A549 (cell line): ENCODE measurements around the gene RASSF3. TPM values are rescaled to one million over a fixed set of nuclear protein-coding genes. Genes with fewer than 3 reads are reported as not detected.

Experiments
- ATAC-seq, 2 experiments: fragments of 200-7000 bp in 1 of 2; fragments of >200 bp in 1 of 2; cut with Nextera tagmentation in 1 of 2; cut with Tn5 transposase in 1 of 2; 3 replicates each; pipeline versions ENCODE4 v1.8.0 to v1.9.1; 2018 to 2020; ENCODE audit warnings: mild to moderate bottlenecking in 1 of 2, moderate library complexity in 1 of 2
- CTCF ChIA-PET: fragments of 300-600 bp; sonication (Branson Sonifier 250); formaldehyde crosslinking; extraction: SDS; loops from one replicate; lab custom pipeline; 2021; ENCODE audit warnings: antibody characterized with exemption, inconsistent platforms; lab: Yijun Ruan, JAX
- POLR2A ChIA-PET: fragments of 350-600 bp; formaldehyde crosslinking; extraction: SDS; loops from one replicate; lab custom pipeline; 2021; ENCODE audit warnings: antibody characterized with exemption, inconsistent platforms; lab: Yijun Ruan, JAX
- DNase-seq, 2 experiments: peaks; one replicate each; pipeline versions ENCODE4 v3.0.0 to v3.0.0-alpha.2; 2011 to 2016; ENCODE audit warnings: low read depth in 1 of 2, low spot score in 1 of 2
- FAIRE-seq: peaks from 2 replicates; lab custom pipeline; 2011; peaks lifted over from hg19 to GRCh38; lab: Jason Lieb, UNC
- H3K27ac ChIP-seq, 2 experiments: fragments of >200 bp; sonication (Bioruptor Twin); formaldehyde crosslinking; 3 replicates each; pipeline ENCODE4 v1.5.1; 2016 to 2017
- H3K4me1 ChIP-seq: fragments of >200 bp; sonication (Bioruptor Twin); formaldehyde crosslinking; 3 replicates; pipeline ENCODE4 v1.6.1; 2016
- H3K4me2 ChIP-seq: fragments of >200 bp; sonication (Bioruptor Twin); formaldehyde crosslinking; 3 replicates; pipeline ENCODE4 v1.6.1; 2016
- H3K4me3 ChIP-seq: fragments of >200 bp; sonication (Bioruptor Twin); formaldehyde crosslinking; 3 replicates; pipeline ENCODE4 v1.5.1; 2016
- H3K9me3 ChIP-seq: fragments of >200 bp; sonication (Bioruptor Twin); formaldehyde crosslinking; 3 replicates; pipeline ENCODE4 v1.6.1; 2016
- CEBPB ChIP-seq, 2 experiments: fragments of >200 bp in 1 of 2; sonication (Bioruptor Twin) in 1 of 2; formaldehyde crosslinking in 1 of 2; IDR thresholded peaks; 2 replicates each; pipeline ENCODE4 v1.6.1; 2012 to 2016
- CHD2 ChIP-seq: fragments of 150-350 bp; IDR thresholded peaks from 2 replicates; pipeline ENCODE4 v1.6.1; 2014; ENCODE audit warnings: low read length; ENCODE audit not compliant: partially characterized antibody
- EHMT2 ChIP-seq: fragments of 200-600 bp; sonication (generic); IDR thresholded peaks from 2 replicates; pipeline ENCODE4 v1.6.1; 2016; ENCODE audit warnings: antibody characterized with exemption, low read depth, mild to moderate bottlenecking, moderate library complexity
- EP300 ChIP-seq, 2 experiments: fragments of >200 bp; sonication (Bioruptor Twin); formaldehyde crosslinking; IDR thresholded peaks; 2 replicates in 1 of 2; 3 replicates in 1 of 2; pipeline ENCODE4 v1.6.1; 2016 to 2017
- ESRRA ChIP-seq: fragments of 150-350 bp; IDR thresholded peaks from 2 replicates; pipeline ENCODE4 v1.6.1; 2014; ENCODE audit warnings: mild to moderate bottlenecking, low read length, borderline replicate concordance
- FOXS1 ChIP-seq: fragments of 250-450 bp; sonication (Bioruptor Pico); IDR thresholded peaks from 2 replicates; pipeline ENCODE4 v1.5.0; 2020; ENCODE audit warnings: mild to moderate bottlenecking, moderate library complexity
- HOXB5 ChIP-seq: fragments of 250-450 bp; sonication (Bioruptor Pico); IDR thresholded peaks from 2 replicates; pipeline ENCODE4 v1.5.0; 2020; ENCODE audit warnings: mild to moderate bottlenecking, moderate library complexity
- JUNB ChIP-seq: fragments of >200 bp; sonication (Bioruptor Twin); formaldehyde crosslinking; IDR thresholded peaks from 2 replicates; pipeline ENCODE4 v1.6.1; 2016
- MAZ ChIP-seq: fragments of 150-350 bp; IDR thresholded peaks from 2 replicates; pipeline ENCODE4 v1.6.1; 2014; ENCODE audit warnings: antibody characterized with exemption, low read depth, low read length, borderline replicate concordance
- MYC ChIP-seq: IDR thresholded peaks from 2 replicates; pipeline ENCODE4 v1.6.1; 2012; ENCODE audit warnings: mild to moderate bottlenecking, inconsistent platforms, low read length, improper control_type of control experiment, borderline replicate concordance
- NFE2L2 ChIP-seq: fragments of 150-350 bp; conservative IDR thresholded peaks from 2 replicates; pipeline ENCODE4 v1.6.1; 2014; ENCODE audit warnings: low read length
- NPAS2 ChIP-seq: fragments of 250-450 bp; sonication (Bioruptor Pico); IDR thresholded peaks from 2 replicates; pipeline ENCODE4 v1.8.0; 2022; ENCODE audit warnings: mild to moderate bottlenecking, moderate library complexity, borderline replicate concordance
- NR3C1 ChIP-seq: fragments of >200 bp; sonication (Bioruptor Twin); formaldehyde crosslinking; IDR thresholded peaks from 3 replicates; pipeline ENCODE4 v1.6.1; 2017
- PHF8 ChIP-seq: fragments of 200-600 bp; sonication (generic); IDR thresholded peaks from 2 replicates; pipeline ENCODE4 v1.6.1; 2016; ENCODE audit warnings: low read depth, mild to moderate bottlenecking, antibody characterized with exemption, moderate library complexity, borderline replicate concordance
- POLR2AphosphoS2 ChIP-seq: conservative IDR thresholded peaks from 2 replicates; pipeline ENCODE4 v1.6.1; 2012; ENCODE audit warnings: low read length, improper control_type of control experiment, inconsistent platforms
- RAD21 ChIP-seq, 2 experiments: fragments of >200 bp in 1 of 2; sonication (Bioruptor Twin) in 1 of 2; formaldehyde crosslinking in 1 of 2; IDR thresholded peaks in 1 of 2; conservative IDR thresholded peaks in 1 of 2; 2 replicates in 1 of 2; 3 replicates in 1 of 2; pipeline ENCODE4 v1.6.1; 2012 to 2018; ENCODE audit warnings: inconsistent platforms in 1 of 2
- RARB ChIP-seq: fragments of 250-450 bp; sonication (Bioruptor Pico); IDR thresholded peaks from 2 replicates; pipeline ENCODE4 v1.8.0; 2021; ENCODE audit warnings: mild to moderate bottlenecking, moderate library complexity
- RCOR1 ChIP-seq: fragments of 150-350 bp; IDR thresholded peaks from 2 replicates; pipeline ENCODE4 v1.6.1; 2014; ENCODE audit warnings: antibody characterized with exemption, low read length, low read depth
- RNF2 ChIP-seq: fragments of 200-600 bp; sonication (generic); IDR thresholded peaks from 2 replicates; pipeline ENCODE4 v1.6.1; 2016; ENCODE audit warnings: low read depth, mild to moderate bottlenecking, antibody characterized with exemption, moderate library complexity, borderline replicate concordance
- SMC3 ChIP-seq: fragments of >200 bp; sonication (Bioruptor Twin); formaldehyde crosslinking; IDR thresholded peaks from 3 replicates; pipeline ENCODE4 v1.6.1; 2018; ENCODE audit warnings: inconsistent platforms
- TP53 ChIP-seq: fragments of 250-450 bp; sonication (Bioruptor Pico); IDR thresholded peaks from 2 replicates; pipeline ENCODE4 v1.5.0; 2021; ENCODE audit warnings: mild to moderate bottlenecking, moderate library complexity
- ZC3H11A ChIP-seq: fragments of 450-650 bp; IDR thresholded peaks from 2 replicates; pipeline ENCODE4 v1.6.1; 2014; ENCODE audit warnings: antibody characterized with exemption, mild to moderate bottlenecking
- ZFP36 ChIP-seq: fragments of 450-650 bp; IDR thresholded peaks from 2 replicates; pipeline ENCODE4 v1.6.1; 2014; ENCODE audit warnings: borderline replicate concordance; ENCODE audit not compliant: partially characterized antibody
- ZSCAN20 ChIP-seq: fragments of 250-450 bp; sonication (Bioruptor Pico); IDR thresholded peaks from 2 replicates; pipeline ENCODE4 v1.8.0; 2022; ENCODE audit warnings: mild to moderate bottlenecking, moderate library complexity
- WGBS: methylation state at CpG from one replicate; pipeline ENCODE4 v1.1.6; 2017; ENCODE audit errors: missing lambda C conversion rate; 5-methylcytosine and 5-hydroxymethylcytosine counted together
- polyA plus RNA-seq, 4 experiments: library from polyadenylated mRNA; depleted of rRNA in 3 of 4; stranded (reverse); fragments of >200 nt; fragmentation: RNase III in 1 of 4; extraction: RNeasy Plus Mini Kit Qiagen cat#74134 plus additional on column Dnase treatment in 1 of 4; gene quantifications; 2 replicates in 3 of 4; 3 replicates in 1 of 4; pipeline ENCODE4 v1.2.3, GENCODE V29; 2011 to 2017
- TF ChIP-seq, protein P1 (sequence below): fragments of 250-450 bp; sonication (Bioruptor Pico); IDR thresholded peaks from 2 replicates; pipeline ENCODE4 v1.5.0; 2020; ENCODE audit warnings: low read depth, mild to moderate bottlenecking, moderate library complexity
- TF ChIP-seq, protein P2 (sequence below): fragments of 200-600 bp; sonication (generic); IDR thresholded peaks from 2 replicates; pipeline ENCODE4 v1.6.1; 2016; ENCODE audit warnings: antibody characterized with exemption, mild to moderate bottlenecking, moderate library complexity
- TF ChIP-seq, protein P3 (sequence below): fragments of 250-450 bp; sonication (Bioruptor Pico); IDR thresholded peaks from 2 replicates; pipeline ENCODE4 v1.5.0; 2021; ENCODE audit warnings: mild to moderate bottlenecking, moderate library complexity, borderline replicate concordance

The RASSF3 gene
- polyA plus RNA-seq, 2 of the 4 experiments (the other 2 are of a cell fraction) = 19.7 to 35.4 TPM

DNA sequence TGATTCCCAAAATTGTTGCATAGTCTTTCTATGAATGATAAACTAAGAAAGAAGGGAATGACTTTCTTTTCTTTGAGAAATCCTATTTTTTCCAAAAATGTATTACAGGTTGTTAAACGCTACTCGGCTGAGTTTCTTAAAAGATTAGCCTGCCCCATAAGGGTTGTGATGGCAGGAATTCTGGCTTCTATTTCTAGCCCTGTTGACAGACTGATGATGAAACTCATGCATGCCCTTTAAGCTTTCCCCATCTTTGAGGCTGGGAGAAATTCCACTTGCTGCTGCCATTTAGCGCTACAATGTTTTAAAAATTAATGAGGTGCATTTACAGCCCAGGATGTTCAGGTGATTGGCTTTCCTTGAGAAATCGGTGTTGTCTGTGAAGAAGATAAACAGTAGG, 33.2 kb upstream of the RASSF3 start:
- TF ChIP-seq JUNB = no peak
- no peak for TF ChIP-seq MAZ
- no peak for TF ChIP-seq RNF2
- TF ChIP-seq EP300 (IDR thresholded peaks at IDR 0.05) = no peak
- TF ChIP-seq, protein P1, sequence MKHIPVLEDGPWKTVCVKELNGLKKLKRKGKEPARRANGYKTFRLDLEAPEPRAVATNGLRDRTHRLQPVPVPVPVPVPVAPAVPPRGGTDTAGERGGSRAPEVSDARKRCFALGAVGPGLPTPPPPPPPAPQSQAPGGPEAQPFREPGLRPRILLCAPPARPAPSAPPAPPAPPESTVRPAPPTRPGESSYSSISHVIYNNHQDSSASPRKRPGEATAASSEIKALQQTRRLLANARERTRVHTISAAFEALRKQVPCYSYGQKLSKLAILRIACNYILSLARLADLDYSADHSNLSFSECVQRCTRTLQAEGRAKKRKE (CRISPR knock-in tag) = no peak
- no peak for TF ChIP-seq ZC3H11A
- no peak for TF ChIP-seq HOXB5 (CRISPR knock-in tag)
- no peak for TF ChIP-seq RAD21 (conservative IDR thresholded peaks at IDR 0.05 in 1 of 2, IDR thresholded peaks at IDR 0.05 in 1 of 2)
- no peak for TF ChIP-seq ESRRA
- no peak for TF ChIP-seq TP53 (CRISPR knock-in tag)
- TF ChIP-seq ZFP36 = no peak
- no peak for TF ChIP-seq RARB (CRISPR knock-in tag)
- TF ChIP-seq EHMT2 = no peak
- no peak for TF ChIP-seq SMC3
- no peak for TF ChIP-seq POLR2AphosphoS2
- ChIA-PET CTCF (interaction anchor here (1.0 kb wide), 1 partner anchor 27 kb away, joined by 3 read pairs; no protein-coding TSS in a partner anchor), POLR2A (no interaction called here)
- FAIRE-seq = no peak
- WGBS = 70% methylated on average over 4 of the region's 4 CpGs
- Histone ChIP-seq H3K4me1 (no peaks in the 10 kb centered on the region), H3K9me3 (peaks cover 23% of the 10 kb centered on the region), H3K4me2 (no peak overlapping the region), H3K4me3 (no peak overlapping the region), H3K27ac (no peak overlapping the region)
- DNase-seq = no peak
- ATAC-seq = no peak

DNA sequence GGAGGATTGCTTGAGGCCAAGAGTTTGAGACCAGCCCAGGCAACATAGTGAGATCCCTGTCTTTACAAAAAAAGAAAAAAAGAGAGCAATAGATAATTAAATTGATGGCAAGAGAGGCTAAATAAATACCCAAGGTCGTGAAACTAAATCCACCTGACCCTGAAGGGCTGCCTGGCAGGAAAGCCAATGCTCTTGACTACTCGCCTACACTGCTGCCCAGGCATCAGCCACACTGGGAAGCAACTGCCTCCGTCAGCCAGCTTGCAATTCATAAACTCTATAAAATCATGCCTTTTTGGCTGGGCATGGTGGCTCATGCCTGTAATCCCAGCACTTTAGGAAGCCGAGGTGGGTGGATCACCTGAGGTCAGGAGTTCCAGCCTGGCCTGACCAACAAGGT, 31.7 kb upstream of the RASSF3 start:
- H3K27ac ChIP-seq = no peak overlapping the region
- FAIRE-seq = no peak
- 54% methylated on average over 4 of the region's 4 CpGs for WGBS
- ChIA-PET CTCF (interaction anchor here (0.7 to 1.1 kb wide), 2 partner anchors 8 to 11 kb away, joined by 3 to 6 read pairs; no protein-coding TSS in a partner anchor), POLR2A (no interaction called here)
- no peak for ATAC-seq
- peaks cover 23% of the 10 kb centered on the region for H3K9me3 ChIP-seq
- H3K4me1 ChIP-seq = no peaks in the 10 kb centered on the region
- H3K4me3 ChIP-seq = no peak overlapping the region
- no peak overlapping the region for H3K4me2 ChIP-seq
- TF ChIP-seq, protein P2, sequence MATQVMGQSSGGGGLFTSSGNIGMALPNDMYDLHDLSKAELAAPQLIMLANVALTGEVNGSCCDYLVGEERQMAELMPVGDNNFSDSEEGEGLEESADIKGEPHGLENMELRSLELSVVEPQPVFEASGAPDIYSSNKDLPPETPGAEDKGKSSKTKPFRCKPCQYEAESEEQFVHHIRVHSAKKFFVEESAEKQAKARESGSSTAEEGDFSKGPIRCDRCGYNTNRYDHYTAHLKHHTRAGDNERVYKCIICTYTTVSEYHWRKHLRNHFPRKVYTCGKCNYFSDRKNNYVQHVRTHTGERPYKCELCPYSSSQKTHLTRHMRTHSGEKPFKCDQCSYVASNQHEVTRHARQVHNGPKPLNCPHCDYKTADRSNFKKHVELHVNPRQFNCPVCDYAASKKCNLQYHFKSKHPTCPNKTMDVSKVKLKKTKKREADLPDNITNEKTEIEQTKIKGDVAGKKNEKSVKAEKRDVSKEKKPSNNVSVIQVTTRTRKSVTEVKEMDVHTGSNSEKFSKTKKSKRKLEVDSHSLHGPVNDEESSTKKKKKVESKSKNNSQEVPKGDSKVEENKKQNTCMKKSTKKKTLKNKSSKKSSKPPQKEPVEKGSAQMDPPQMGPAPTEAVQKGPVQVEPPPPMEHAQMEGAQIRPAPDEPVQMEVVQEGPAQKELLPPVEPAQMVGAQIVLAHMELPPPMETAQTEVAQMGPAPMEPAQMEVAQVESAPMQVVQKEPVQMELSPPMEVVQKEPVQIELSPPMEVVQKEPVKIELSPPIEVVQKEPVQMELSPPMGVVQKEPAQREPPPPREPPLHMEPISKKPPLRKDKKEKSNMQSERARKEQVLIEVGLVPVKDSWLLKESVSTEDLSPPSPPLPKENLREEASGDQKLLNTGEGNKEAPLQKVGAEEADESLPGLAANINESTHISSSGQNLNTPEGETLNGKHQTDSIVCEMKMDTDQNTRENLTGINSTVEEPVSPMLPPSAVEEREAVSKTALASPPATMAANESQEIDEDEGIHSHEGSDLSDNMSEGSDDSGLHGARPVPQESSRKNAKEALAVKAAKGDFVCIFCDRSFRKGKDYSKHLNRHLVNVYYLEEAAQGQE = no peak
- TF ChIP-seq ESRRA (no peak), NFE2L2 (no peak), ZFP36 (no peak), RARB (CRISPR knock-in tag) (no peak), TP53 (CRISPR knock-in tag) (no peak), FOXS1 (CRISPR knock-in tag) (no peak), NPAS2 (CRISPR knock-in tag) (no peak), ZSCAN20 (CRISPR knock-in tag) (no peak), CEBPB (IDR thresholded peaks at IDR 0.05) (no peak), MYC (no peak), RCOR1 (no peak), CHD2 (no peak), POLR2AphosphoS2 (no peak), PHF8 (no peak), NR3C1 (no peak)
- TF ChIP-seq, protein P3, sequence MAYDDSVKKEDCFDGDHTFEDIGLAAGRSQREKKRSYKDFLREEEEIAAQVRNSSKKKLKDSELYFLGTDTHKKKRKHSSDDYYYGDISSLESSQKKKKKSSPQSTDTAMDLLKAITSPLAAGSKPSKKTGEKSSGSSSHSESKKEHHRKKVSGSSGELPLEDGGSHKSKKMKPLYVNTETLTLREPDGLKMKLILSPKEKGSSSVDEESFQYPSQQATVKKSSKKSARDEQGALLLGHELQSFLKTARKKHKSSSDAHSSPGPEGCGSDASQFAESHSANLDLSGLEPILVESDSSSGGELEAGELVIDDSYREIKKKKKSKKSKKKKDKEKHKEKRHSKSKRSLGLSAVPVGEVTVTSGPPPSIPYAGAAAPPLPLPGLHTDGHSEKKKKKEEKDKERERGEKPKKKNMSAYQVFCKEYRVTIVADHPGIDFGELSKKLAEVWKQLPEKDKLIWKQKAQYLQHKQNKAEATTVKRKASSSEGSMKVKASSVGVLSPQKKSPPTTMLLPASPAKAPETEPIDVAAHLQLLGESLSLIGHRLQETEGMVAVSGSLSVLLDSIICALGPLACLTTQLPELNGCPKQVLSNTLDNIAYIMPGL = no peak
- no peak for DNase-seq
